GM18520 (cell line): ENCODE measurements around the gene PLS1.
"Not testable (repeated sequence)": the region's sequence is repeated elsewhere in the genome, so short reads cannot be mapped to it uniquely, and the experiment has no call there.

ENCODE experiments used
- ATAC-seq: cut with Tn5 transposase; IDR thresholded peaks from one replicate; pipeline ENCODE4 v1.9.1; 2021; ENCODE audit not compliant: unreplicated experiment

The PLS1 gene

GRCh38 chr3:142680710-142681109, 84.5 kb downstream of the PLS1 start:
- ATAC-seq, result no peak

- no peak for ATAC-seq
Observed at GRCh38 chr3:142690613-142691012, 94.4 kb downstream of the PLS1 start.

GRCh38 chr3:142691527-142691926, 95.3 kb downstream of the PLS1 start:
- ATAC-seq, result no peak

GRCh38 chr3:142693136-142693853, 97.1 kb downstream of the PLS1 start:
- no peak for ATAC-seq

GRCh38 chr3:142694225-142694624, 98.0 kb downstream of the PLS1 start:
- no peak for ATAC-seq

GRCh38 chr3:142705198-142705597, 109.0 kb downstream of the PLS1 start:
- no peak for ATAC-seq

GRCh38 chr3:142706321-142707127, 110.3 kb downstream of the PLS1 start:
- no peak for ATAC-seq

- ATAC-seq, result no peak
Observed at GRCh38 chr3:142709207-142709606, 113.0 kb downstream of the PLS1 start.

GRCh38 chr3:142714882-142715281, 118.7 kb downstream of the PLS1 start:
- not testable (repeated sequence) for ATAC-seq

- no peak for ATAC-seq
Observed at GRCh38 chr3:142716102-142716501, 119.9 kb downstream of the PLS1 start.

- no peak for ATAC-seq
Observed at GRCh38 chr3:142723665-142723967, 127.4 kb downstream of the PLS1 start.

GRCh38 chr3:142723968-142724681, 127.9 kb downstream of the PLS1 start, which contains the start of gene TRPC1:
TSS of gene TRPC1 (plus strand) at chr3:142724034. CDS start at chr3:142724560, 526 bp downstream.
- peak; percentile 92 for ATAC-seq

GRCh38 chr3:142724682-142725356, 128.6 kb downstream of the PLS1 start:
- ATAC-seq, result no peak

- ATAC-seq, result no peak
Observed at GRCh38 chr3:142725357-142725739, 129.2 kb downstream of the PLS1 start.

- ATAC-seq, result no peak
Observed at GRCh38 chr3:142726017-142726416, 129.8 kb downstream of the PLS1 start.

GRCh38 chr3:142732066-142732465, 135.9 kb downstream of the PLS1 start:
- ATAC-seq, result no peak

- ATAC-seq, result no peak
Observed at GRCh38 chr3:142734834-142735233, 138.6 kb downstream of the PLS1 start.

GRCh38 chr3:142735462-142735861, 139.3 kb downstream of the PLS1 start:
- ATAC-seq, result no peak

GRCh38 chr3:142738396-142738795, 142.2 kb downstream of the PLS1 start:
- no peak for ATAC-seq

- ATAC-seq, result no peak
Observed at GRCh38 chr3:142746646-142747045, 150.5 kb downstream of the PLS1 start.

- ATAC-seq, result not testable (repeated sequence)
Observed at GRCh38 chr3:142750531-142750930, 154.3 kb downstream of the PLS1 start.
